Bone marrow (tissue), 2 donors: ENCODE measurements around the gene GADL1.

Experiments used
- DNase-seq, 2 donors: peaks; one replicate each; lab custom pipeline; 2025; lab: John Stamatoyannopoulos, UW

The GADL1 gene

GRCh38 chr3:30694148-30694547, 200.3 kb downstream of the GADL1 start:
- no peak for DNase-seq

DNA sequence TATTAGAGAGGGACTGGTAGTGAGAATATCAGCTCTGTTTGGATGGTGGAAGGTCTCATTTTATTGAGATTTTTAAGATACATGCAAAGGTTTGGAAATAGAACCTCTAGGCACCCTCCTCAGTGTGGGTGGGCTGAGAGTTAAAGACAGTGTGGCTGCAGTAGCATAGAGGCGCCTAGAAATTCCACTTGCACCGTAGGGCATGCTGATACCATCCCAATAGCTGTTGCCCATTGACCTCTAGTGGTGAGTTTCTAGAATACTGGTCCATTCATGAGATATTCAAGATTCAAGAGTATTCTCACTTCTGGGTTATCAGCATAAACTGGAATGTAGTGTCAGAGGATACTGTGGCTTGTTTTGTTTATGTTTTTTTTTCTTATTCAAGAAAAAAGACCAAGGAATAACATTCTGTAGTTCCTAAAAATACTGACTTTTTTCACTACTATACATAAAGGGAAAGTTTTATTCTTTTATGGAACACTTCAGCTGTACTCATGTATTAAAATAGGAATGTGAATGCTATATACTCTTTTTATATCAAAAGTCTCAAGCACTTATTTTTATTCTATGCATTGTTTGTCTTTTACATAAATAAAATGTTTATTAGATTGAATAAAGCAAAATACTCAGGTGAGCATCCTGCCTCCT, 200.9 kb downstream of the GADL1 start:
- DNase-seq = peak in 1 of 2 donors; percentile 89

DNA sequence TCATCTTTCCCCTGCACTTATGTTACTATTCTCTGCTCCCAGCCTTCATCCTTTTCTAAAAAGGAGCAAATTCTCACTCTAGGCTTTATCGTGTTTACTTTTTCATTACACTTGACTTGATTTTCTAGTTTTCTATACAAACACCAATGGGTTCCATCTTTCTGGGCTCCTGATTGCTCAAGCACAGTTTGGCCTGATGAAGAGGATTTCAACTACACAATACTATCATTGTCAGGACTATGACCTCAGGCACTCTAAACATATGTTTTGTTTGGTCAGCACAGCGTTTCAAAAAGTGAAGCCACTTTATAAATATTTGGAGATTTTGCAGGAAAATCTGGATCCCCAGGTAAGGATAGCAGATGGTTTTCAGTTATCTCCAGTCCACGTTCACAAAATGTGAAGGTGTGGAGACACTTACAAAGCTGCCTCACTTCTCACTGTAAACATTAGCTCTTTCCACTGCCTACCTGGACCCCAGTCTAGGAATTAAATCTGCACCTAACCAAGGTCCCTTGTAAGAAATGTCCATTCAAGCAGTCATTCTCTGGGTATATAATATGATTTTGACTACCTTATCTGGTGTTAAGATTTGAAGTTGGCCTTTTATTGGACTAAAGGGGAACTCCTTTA, 201.8 kb downstream of the GADL1 start:
- no peak for DNase-seq

GRCh38 chr3:30691944-30692343, 202.5 kb downstream of the GADL1 start:
- DNase-seq = no peak

DNA sequence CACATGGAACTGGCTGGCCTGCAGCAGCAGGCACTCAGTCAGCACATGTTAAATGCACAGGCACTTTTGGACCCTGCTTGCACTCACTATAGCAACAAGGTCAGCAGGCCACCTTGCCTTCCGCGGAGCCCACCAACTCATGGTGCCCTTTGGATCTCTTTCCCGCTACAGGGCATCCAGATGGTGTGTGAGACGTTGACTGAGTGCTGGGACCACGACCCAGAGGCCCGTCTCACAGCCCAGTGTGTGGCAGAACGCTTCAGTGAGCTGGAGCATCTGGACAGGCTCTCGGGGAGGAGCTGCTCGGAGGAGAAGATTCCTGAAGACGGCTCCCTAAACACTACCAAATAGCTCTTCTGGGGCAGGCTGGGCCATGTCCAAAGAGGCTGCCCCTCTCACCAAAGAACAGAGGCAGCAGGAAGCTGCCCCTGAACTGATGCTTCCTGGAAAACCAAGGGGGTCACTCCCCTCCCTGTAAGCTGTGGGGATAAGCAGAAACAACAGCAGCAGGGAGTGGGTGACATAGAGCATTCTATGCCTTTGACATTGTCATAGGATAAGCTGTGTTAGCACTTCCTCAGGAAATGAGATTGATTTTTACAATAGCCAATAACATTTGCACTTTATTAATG, 203.1 kb downstream of the GADL1 start:
- DNase-seq = no peak

DNA sequence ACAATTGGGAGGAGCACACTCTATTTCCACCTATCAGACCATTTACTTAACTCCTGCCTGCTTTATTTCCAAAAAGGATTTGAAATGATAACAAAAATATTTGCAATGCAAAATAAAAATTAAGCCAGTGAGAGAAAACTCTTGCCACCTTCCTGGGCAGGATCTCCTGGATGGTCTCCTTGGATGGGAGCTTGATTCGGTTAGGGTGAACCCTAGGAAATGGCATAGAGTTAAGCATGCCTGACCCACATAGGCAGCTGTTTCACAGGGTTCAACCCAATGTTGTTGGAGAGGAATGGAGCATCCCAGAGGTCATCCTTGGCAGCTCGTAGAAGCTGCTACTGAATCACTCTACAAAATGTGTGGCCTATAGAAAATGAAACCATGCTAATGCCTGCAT, 204.3 kb downstream of the GADL1 start:
- no peak for DNase-seq

DNA sequence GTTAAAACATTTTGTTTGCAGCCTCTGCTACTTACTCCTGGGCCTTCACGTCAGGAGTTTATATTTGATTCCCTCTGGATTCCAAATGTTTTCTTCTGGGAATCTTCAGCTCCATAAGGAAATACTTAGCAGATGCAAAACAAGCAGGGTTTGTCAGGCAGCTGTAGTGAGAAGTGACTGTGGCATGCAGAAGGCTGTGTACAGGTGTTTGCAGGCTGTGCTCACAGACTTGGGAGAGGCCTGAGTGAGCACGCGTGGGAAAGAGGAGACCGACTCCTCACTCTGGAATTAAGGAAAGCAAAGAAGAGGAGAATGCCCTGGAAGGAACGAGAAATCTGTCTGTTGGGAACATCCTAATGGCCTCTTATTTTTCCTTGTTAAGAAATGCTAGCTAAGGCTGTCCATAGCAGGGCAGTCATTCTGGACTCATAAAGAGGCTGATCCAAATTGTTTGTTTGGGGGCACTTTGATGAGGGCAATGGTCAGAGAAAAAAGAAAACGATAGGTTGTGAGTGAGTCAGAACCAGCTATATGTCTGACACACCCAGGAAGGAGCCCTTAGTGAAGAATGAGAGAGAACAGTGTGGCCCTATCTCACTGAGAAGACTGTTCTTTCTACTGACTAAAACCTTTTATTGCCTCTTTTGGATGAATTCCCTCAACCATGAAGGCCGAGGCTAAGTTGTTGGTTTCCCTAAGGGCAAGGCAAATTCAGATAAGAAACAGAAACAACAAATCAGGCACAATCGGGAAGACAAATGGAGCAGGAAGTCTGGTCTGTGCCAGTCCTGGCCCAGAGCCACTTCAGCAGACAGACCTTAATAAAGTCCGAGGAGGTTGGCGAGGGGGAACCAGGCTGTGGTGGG, 205.5 kb downstream of the GADL1 start:
- no peak for DNase-seq

DNA sequence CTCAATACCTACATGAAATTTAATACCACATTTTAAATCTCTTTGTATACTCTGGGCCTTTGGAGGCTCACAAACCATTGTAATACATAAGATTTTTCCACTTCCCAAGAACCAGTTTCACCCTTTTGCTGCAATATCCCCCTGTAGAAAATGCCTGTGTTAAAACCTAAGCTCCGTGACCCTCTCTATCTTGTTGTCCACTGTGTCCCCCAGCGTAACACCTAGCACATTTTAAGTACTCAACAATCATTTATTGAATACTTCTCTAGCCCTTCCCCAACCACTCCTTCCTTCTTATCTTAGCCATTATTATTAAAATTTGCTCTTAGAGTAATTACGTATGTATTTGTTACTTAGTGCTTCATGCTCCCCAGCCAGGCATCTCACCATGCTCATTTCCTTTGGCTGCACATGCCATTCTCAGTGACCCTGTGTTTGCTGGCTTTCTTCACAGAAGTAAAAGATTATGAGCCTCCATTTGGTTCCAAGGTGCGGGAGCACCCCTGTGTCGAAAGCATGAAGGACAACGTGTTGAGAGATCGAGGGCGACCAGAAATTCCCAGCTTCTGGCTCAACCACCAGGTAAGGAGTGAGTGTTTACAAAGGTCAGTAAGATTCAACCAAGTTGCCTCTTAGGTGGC, 206.4 kb downstream of the GADL1 start:
- no peak for DNase-seq

GRCh38 chr3:30686799-30687198, 207.7 kb downstream of the GADL1 start:
- DNase-seq = no peak

GRCh38 chr3:30686176-30686575, 208.3 kb downstream of the GADL1 start:
- no peak for DNase-seq

- DNase-seq = no peak
Measured at GRCh38 chr3:30685267-30685667, 209.2 kb downstream of the GADL1 start.

GRCh38 chr3:30684356-30684755, 210.1 kb downstream of the GADL1 start:
- DNase-seq = no peak

DNA sequence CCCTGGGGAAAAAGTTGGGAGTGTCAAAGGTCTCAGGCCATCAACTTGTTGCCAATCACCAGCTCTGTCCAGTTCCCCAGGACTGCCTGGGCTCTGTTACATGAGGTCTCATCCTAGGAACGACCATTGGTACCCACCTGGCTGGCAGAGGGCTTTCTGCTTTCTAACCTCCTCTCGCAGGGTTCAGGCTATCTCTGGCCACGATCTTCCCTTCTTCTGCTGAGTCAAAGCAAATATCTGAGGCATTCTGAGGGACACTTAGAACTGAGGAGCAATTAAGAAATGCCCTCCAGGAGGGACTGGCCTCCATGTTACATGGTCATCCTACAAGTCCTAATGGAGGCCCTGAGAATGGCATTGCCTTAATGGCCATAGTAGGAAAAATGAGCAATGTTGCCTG, 210.7 kb downstream of the GADL1 start:
- no peak for DNase-seq

GRCh38 chr3:30682434-30683155, 211.9 kb downstream of the GADL1 start:
- peak in 1 of 2 donors; percentile 28 for DNase-seq

DNA sequence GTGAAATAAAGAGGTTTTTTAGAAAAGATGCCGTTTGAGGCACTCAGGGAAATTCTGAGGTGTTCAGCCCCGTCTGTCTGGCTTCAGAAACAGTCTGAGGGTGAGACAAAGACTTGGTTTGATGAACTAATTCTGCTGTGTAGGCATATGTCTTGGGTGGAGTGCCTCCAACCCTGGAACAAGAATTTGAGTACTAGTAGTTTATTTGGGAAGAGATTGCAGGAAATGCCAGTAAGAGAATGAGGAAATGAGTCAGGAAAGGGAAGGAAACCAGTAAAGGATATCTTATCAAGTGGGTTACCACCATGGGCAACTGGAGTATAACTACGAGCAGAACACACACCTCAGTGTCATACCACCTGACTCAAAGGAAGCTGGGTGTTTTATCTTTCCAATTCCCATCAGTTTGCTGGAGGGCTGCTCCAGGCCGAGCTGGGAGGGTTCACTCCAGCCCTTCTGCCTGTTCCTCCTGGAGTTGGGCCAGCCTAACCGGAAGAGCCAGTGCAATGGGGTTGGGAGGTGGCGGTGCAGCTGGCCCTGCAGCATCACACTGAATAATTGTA, 212.7 kb downstream of the GADL1 start:
- DNase-seq = no peak

- DNase-seq = no peak
Measured at GRCh38 chr3:30680789-30681648, 213.4 kb downstream of the GADL1 start.

- no peak for DNase-seq
Measured at GRCh38 chr3:30679045-30679444, 215.4 kb downstream of the GADL1 start.

GRCh38 chr3:30677347-30677685, 217.1 kb downstream of the GADL1 start:
- no peak for DNase-seq

DNA sequence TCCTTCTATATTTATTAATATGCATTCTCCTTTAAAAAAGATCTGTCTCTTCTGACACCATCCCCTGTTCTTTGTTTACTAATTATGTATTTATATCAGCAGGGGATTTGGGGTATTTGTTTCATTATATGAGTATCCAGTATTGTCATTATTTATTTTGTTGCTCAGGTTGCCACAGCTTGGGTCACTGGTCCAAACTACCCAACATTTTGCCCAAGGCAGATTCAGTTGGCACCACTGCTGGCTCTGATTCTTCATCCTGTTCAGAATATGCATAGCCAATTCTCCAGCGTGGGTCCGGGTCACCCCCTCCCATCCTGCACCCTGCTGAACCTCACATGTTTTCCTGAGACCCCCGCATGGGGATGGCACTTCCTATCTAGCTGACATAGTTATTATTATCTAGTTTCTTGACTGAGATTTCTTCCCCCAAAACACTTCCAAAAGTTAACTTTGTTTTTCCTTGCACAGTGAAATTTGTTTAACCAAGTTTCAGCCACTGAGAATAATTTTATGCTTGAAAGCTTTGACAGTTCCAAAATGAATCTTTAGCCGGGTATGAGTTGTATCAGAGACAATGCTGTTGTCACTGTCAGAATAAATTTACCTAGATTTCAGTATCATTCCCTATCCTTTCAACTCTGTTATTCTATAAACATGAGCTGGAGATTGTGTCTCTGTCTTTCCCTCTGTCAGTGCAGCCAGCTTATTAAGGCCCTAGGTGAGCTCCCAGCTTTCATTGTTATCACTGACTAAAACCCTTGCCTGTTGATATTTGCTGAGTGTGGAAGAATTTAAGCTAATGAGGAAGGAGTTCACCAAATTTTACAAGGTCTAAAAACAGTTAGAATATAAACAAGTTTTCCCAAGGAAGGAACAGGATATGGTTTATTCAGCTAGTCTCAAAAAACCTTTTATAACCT, 217.8 kb downstream of the GADL1 start:
- no peak for DNase-seq
